GM19463 (cell line): ENCODE data around the gene ATP2B2.
"Not testable (repeated sequence)": the region's sequence is repeated elsewhere in the genome, so short reads cannot be mapped to it uniquely, and the experiment has no call there.

Experiments
- ATAC-seq: cut with Tn5 transposase; IDR thresholded peaks from one replicate; pipeline ENCODE4 v1.9.1; 2021; ENCODE audit warnings: mild to moderate bottlenecking, moderate library complexity; ENCODE audit not compliant: unreplicated experiment

ATP2B2 gene

GRCh38 chr3:10387881-10388609 is 117.3 kb downstream of the ATP2B2 start:
- ATAC-seq, result no peak

GRCh38 chr3:10386121-10386520 is 119.3 kb downstream of the ATP2B2 start:
- no peak for ATAC-seq

- no peak for ATAC-seq
Measured at GRCh38 chr3:10384541-10385360, 120.6 kb downstream of the ATP2B2 start.

- ATAC-seq, result no peak
Measured at GRCh38 chr3:10383850-10384248, 121.5 kb downstream of the ATP2B2 start.

GRCh38 chr3:10382892-10383849 is 122.2 kb downstream of the ATP2B2 start:
- no peak for ATAC-seq

GRCh38 chr3:10382445-10382844 is 122.9 kb downstream of the ATP2B2 start:
- ATAC-seq, result not testable (repeated sequence)

- no peak for ATAC-seq
Measured at GRCh38 chr3:10381336-10381735, 124.0 kb downstream of the ATP2B2 start.

- ATAC-seq, result no peak
Measured at GRCh38 chr3:10380906-10381305, 124.5 kb downstream of the ATP2B2 start.

GRCh38 chr3:10379961-10380360 is 125.4 kb downstream of the ATP2B2 start:
- ATAC-seq, result no peak

GRCh38 chr3:10379161-10379560 is 126.2 kb downstream of the ATP2B2 start:
- no peak for ATAC-seq

GRCh38 chr3:10378742-10379141 is 126.6 kb downstream of the ATP2B2 start:
- ATAC-seq, result no peak

GRCh38 chr3:10378246-10378645 is 127.1 kb downstream of the ATP2B2 start:
- no peak for ATAC-seq

GRCh38 chr3:10377148-10377725 is 128.1 kb downstream of the ATP2B2 start:
- ATAC-seq, result no peak

- ATAC-seq, result no peak
Measured at GRCh38 chr3:10376353-10376752, 129.0 kb downstream of the ATP2B2 start.

- ATAC-seq, result no peak
Measured at GRCh38 chr3:10375296-10376053, 129.9 kb downstream of the ATP2B2 start.

GRCh38 chr3:10374311-10374710 is 131.1 kb downstream of the ATP2B2 start:
- ATAC-seq, result no peak

GRCh38 chr3:10373686-10374261 is 131.6 kb downstream of the ATP2B2 start:
- no peak for ATAC-seq

GRCh38 chr3:10371789-10372188 is 133.6 kb downstream of the ATP2B2 start:
- ATAC-seq, result no peak

GRCh38 chr3:10371167-10371566 is 134.2 kb downstream of the ATP2B2 start:
- no peak for ATAC-seq

GRCh38 chr3:10370429-10370828 is 135.0 kb downstream of the ATP2B2 start:
- ATAC-seq, result no peak
